Neural progenitor cell (in vitro differentiated cells): ENCODE data around the gene PHF23. TPM values are rescaled to one million over a fixed set of nuclear protein-coding genes. Genes with fewer than 3 reads are reported as not detected.

Source experiments
- DNase-seq: peaks from one replicate; pipeline ENCODE4 v3.0.0-alpha.2; 2016; ENCODE audit warnings: low spot score
- H2AFZ ChIP-seq: fragments of 200-600 bp; sonication (generic); replicated peaks from 2 replicates; pipeline ENCODE4 v1.6.1; 2016; ENCODE audit warnings: antibody characterized with exemption
- H3F3A ChIP-seq: fragments of 200-600 bp; sonication (generic); 2 replicates; pipeline ENCODE4 v1.6.1; 2016; ENCODE audit warnings: antibody characterized with exemption, low read depth
- H3K27ac ChIP-seq: fragments of 200-600 bp; sonication (generic); 2 replicates; pipeline ENCODE4 v1.5.1; 2016; ENCODE audit warnings: mild to moderate bottlenecking
- H3K27me3 ChIP-seq: fragments of 200-600 bp; sonication (generic); 2 replicates; pipeline ENCODE4 v1.6.1; 2016; ENCODE audit warnings: mild to moderate bottlenecking, moderate library complexity
- H3K36me3 ChIP-seq: fragments of 200-600 bp; sonication (generic); 2 replicates; pipeline ENCODE4 v1.5.1; 2016
- H3K4me1 ChIP-seq: fragments of 200-600 bp; sonication (generic); 2 replicates; pipeline ENCODE4 v1.6.1; 2016; ENCODE audit warnings: mixed run types
- H3K4me2 ChIP-seq: fragments of 200-600 bp; sonication (generic); 2 replicates; pipeline ENCODE4 v1.6.1; 2016
- H3K4me3 ChIP-seq: fragments of 200-600 bp; sonication (generic); 2 replicates; pipeline ENCODE4 v1.5.1; 2016
- H3K79me2 ChIP-seq: fragments of 200-600 bp; sonication (generic); 2 replicates; pipeline ENCODE4 v1.6.1; 2016; ENCODE audit warnings: low read depth
- H3K9ac ChIP-seq: fragments of 200-600 bp; sonication (generic); 2 replicates; pipeline ENCODE4 v1.6.1; 2016
- H3K9me3 ChIP-seq: fragments of 200-600 bp; sonication (generic); 2 replicates; pipeline ENCODE4 v1.5.1; 2016; ENCODE audit warnings: low read depth
- H4K20me1 ChIP-seq: fragments of 200-600 bp; sonication (generic); 2 replicates; pipeline ENCODE4 v1.6.1; 2016; ENCODE audit warnings: low read depth
- H3K27ac Mint-ChIP-seq: 3 replicates; pipeline ENCODE4 v1.8.0; 2021; ENCODE audit warnings: mixed read lengths
- H3K27me3 Mint-ChIP-seq: 2 replicates; pipeline ENCODE4 v1.8.0; 2022; ENCODE audit warnings: low read depth, mild to moderate bottlenecking, inconsistent platforms, moderate library complexity, mixed read lengths; ENCODE audit not compliant: insufficient read depth
- H3K36me3 Mint-ChIP-seq: 3 replicates; pipeline ENCODE4 v1.8.0; 2021; ENCODE audit warnings: mixed read lengths
- H3K4me1 Mint-ChIP-seq: 3 replicates; pipeline ENCODE4 v1.8.0; 2021; ENCODE audit warnings: mixed read lengths
- H3K4me3 Mint-ChIP-seq: 3 replicates; pipeline ENCODE4 v1.8.0; 2021; ENCODE audit warnings: mild to moderate bottlenecking, moderate library complexity, mixed read lengths
- H3K9me3 Mint-ChIP-seq: 3 replicates; pipeline ENCODE4 v1.8.0; 2020; ENCODE audit warnings: mixed read lengths
- CTCF ChIP-seq: fragments of 200-600 bp; sonication (generic); IDR thresholded peaks from 2 replicates; pipeline ENCODE4 v1.5.1; 2017; ENCODE audit warnings: antibody characterized with exemption, mild to moderate bottlenecking
- EZH2 ChIP-seq: fragments of 200-600 bp; sonication (generic); IDR thresholded peaks from 2 replicates; pipeline ENCODE4 v1.6.1; 2017; ENCODE audit warnings: antibody characterized with exemption, mild to moderate bottlenecking, moderate library complexity
- EZH2phosphoT487 ChIP-seq: fragments of 200-600 bp; sonication (generic); IDR thresholded peaks from 2 replicates; pipeline ENCODE4 v1.6.1; 2017; ENCODE audit warnings: antibody characterized with exemption
- total RNA-seq: library from RNA; depleted of rRNA; stranded (reverse); fragments of >200 nt; gene quantifications from 2 replicates; pipeline ENCODE4 v1.2.3, GENCODE V29; 2015; ENCODE audit warnings: low replicate concordance

The PHF23 gene
- total RNA-seq, 1 donor from 2014 or later = 31.6 TPM

DNA sequence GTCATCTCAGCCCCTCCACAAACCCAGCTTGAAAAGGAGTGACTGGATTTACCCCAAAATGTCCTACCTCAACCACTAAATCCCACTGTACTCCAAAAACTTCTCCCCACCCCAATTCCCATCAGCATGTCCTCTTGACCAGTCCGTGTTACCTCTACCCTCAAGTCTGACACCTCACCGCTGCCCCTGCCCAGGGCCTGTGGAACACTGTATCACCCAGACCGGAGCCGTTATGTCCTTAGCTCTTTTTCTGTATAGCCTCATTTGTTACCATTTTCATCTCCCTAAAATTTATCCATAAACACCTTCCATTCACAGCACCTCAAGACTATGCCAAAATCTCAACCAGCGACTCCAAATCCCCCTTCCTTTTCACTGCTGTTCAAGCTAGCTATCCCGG, 2.4 kb downstream of the PHF23 start:
- H3K27ac ChIP-seq = peak overlapping the region; percentile 75

GRCh38 chr17:7235693-7236665, 3.3 kb downstream of the PHF23 start:
- Histone ChIP-seq H3K4me3 (no peak overlapping the region), H3K4me1 (peaks cover 23% of the 10 kb centered on the region), H3K27me3 (no peaks in the 10 kb centered on the region), H3K4me2 (no peak overlapping the region), H3F3A (peaks cover 60% of the 10 kb centered on the region), H2AFZ (no peak overlapping the region), H3K79me2 (peaks cover 90% of the 10 kb centered on the region), H3K27ac (no peak overlapping the region), H3K36me3 (no peaks in the 10 kb centered on the region), H4K20me1 (peaks cover 51% of the 10 kb centered on the region), H3K9me3 (no peaks in the 10 kb centered on the region), H3K9ac (no peak overlapping the region)
- H3K4me3 Mint-ChIP-seq = peak overlapping the region; percentile 100
- peaks cover 31% of the 10 kb centered on the region for H3K36me3 Mint-ChIP-seq
- no peaks in the 10 kb centered on the region for H3K9me3 Mint-ChIP-seq
- TF ChIP-seq CTCF = no peak
- TF ChIP-seq EZH2 = no peak
- no peak for TF ChIP-seq EZH2phosphoT487
- DNase-seq = no peak
- H3K4me1 Mint-ChIP-seq = peaks cover 47% of the 10 kb centered on the region
- peaks cover 9% of the 10 kb centered on the region for H3K27me3 Mint-ChIP-seq
- H3K27ac Mint-ChIP-seq = no peak overlapping the region

More for the DNA sequence above, 2.4 kb downstream of the PHF23 start:
- H3K36me3 Mint-ChIP-seq = peaks cover 33% of the 10 kb centered on the region
- Histone ChIP-seq H3F3A (peaks cover 69% of the 10 kb centered on the region), H3K4me2 (peak overlapping the region; percentile 74), H3K4me3 (peak overlapping the region; percentile 99), H3K9ac (no peak overlapping the region), H2AFZ (no peak overlapping the region), H3K4me1 (peaks cover 28% of the 10 kb centered on the region), H3K36me3 (no peaks in the 10 kb centered on the region), H3K79me2 (peaks cover 90% of the 10 kb centered on the region), H3K27me3 (no peaks in the 10 kb centered on the region), H3K9me3 (no peaks in the 10 kb centered on the region), H4K20me1 (peaks cover 42% of the 10 kb centered on the region)
- H3K4me1 Mint-ChIP-seq = peaks cover 55% of the 10 kb centered on the region
- TF ChIP-seq CTCF = no peak
- TF ChIP-seq EZH2phosphoT487 = no peak
- no peak for TF ChIP-seq EZH2
- H3K4me3 Mint-ChIP-seq = peak overlapping the region; percentile 99
- no peaks in the 10 kb centered on the region for H3K9me3 Mint-ChIP-seq
- peaks cover 10% of the 10 kb centered on the region for H3K27me3 Mint-ChIP-seq
- no peak for DNase-seq
- H3K27ac Mint-ChIP-seq = no peak overlapping the region

DNA sequence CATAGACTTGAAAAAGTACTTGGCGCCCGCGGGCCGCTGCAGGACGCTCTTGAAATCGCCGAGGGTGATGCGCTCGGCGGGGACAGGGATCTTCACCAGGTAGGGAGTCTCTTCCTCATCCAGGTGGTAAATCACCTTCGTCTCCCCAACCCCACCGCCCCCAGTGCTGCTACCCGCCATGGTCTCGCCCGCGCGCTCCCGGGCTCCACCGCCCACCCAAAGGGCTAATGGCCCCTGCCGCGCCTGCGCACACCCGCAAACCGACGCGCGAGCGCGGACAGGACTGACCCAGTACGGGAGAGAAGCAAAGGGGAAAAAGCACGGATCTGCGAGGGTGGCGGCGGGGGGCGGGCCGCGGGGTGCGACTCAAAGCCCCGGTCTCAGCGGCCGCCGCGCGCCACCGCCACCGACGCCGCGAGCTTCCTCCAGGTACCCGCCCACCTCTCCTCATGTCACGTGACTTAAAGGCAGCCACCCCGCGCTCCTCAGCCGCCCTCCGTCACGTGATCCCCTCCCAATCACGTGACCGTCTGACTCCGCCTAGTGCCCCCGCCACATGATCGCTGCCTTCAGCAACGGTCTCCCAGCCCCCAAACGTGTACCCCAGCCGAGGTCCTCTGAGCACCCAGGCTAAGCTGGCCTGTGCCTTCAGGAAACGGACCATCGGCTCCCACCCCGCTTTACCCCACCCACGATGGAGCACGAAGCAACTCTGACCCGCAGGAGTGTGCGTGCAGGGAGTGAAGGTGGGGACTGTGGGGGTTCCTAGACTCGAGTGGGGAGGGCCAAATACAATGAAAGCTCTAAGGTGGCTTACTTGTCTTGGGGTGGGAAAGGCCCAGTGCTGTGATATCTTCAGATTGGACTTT, 4.9 kb downstream of the PHF23 start, which contains the start of gene DVL2:
TSS of gene DVL2 (minus strand) at position 435 of the 869 bp plus-strand sequence. CDS start at position 180, 255 bp downstream.
- Histone ChIP-seq H3K9me3 (no peaks in the 10 kb centered on the region), H3K4me1 (peaks cover 13% of the 10 kb centered on the region), H3K4me3 (peak within 1 kb of the TSS; percentile 84), H3K27me3 (no peaks in the 10 kb centered on the region), H3K9ac (peak within 1 kb of the TSS; percentile 77), H3K4me2 (peak within 1 kb of the TSS; percentile 99), H4K20me1 (peaks cover 64% of the 10 kb centered on the region), H3K36me3 (no peaks in the 10 kb centered on the region), H3F3A (peaks cover 48% of the 10 kb centered on the region), H3K27ac (peak within 1 kb of the TSS; percentile 83), H3K79me2 (peaks cover 91% of the 10 kb centered on the region), H2AFZ (no peak within 1 kb of the TSS)
- peak; percentile 97 for DNase-seq
- no peaks in the 10 kb centered on the region for H3K9me3 Mint-ChIP-seq
- peaks cover 33% of the 10 kb centered on the region for H3K4me1 Mint-ChIP-seq
- peaks cover 34% of the 10 kb centered on the region for H3K36me3 Mint-ChIP-seq
- H3K27ac Mint-ChIP-seq = peak within 1 kb of the TSS; percentile 98
- H3K27me3 Mint-ChIP-seq = peaks cover 9% of the 10 kb centered on the region
- peak within 1 kb of the TSS; percentile 100 for H3K4me3 Mint-ChIP-seq
- no peak for TF ChIP-seq EZH2
- TF ChIP-seq EZH2phosphoT487 = no peak
- TF ChIP-seq CTCF = no peak
